ENCODE data around the gene ZNF264. TPM values are rescaled to one million over a fixed set of nuclear protein-coding genes. Genes with fewer than 3 reads are reported as not detected.

ZNF264 gene
- total and polyA plus RNA-seq, 3 experiments from 2014 or later = 13.0 to 27.8 (median 26.6) TPM

DNA sequence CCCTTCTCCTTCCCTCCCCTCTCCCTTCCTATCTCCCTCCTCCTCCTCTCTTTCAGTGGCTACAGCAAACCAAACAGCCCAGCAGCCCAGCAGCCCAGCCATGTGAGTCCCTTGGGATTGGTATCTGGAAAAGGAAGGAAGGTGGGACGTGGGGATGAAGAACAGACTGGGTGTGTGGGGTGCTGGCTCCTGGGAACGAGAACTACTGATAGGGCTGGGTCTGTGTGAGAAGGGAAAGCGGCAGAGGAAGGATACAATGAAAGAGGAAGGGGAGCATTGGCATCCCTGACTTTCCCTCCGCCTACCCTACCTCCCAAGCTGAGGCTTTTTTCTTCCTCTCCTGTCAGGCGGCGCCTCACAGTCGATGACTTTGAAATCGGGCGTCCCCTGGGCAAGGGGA, 40.4 kb downstream of the ZNF264 start:
- Mint-ChIP-seq H3K36me3 (peaks cover 0 to 12% (median 0%) of the 10 kb centered on the region in 3 donors), H3K4me3 (no peak overlapping the region), H3K9me3 (peaks cover 0 to 12% (median 0%) of the 10 kb centered on the region in 5 donors), H3K27ac (no peak overlapping the region), H3K27me3 (no peaks in the 10 kb centered on the region), H3K4me1 (peaks cover 0 to 2% (median 0%) of the 10 kb centered on the region in 3 donors)
- H3K9me3 ChIP-seq (ENCODE audit: low read length) = no peaks in the 10 kb centered on the region
- no peaks in the 10 kb centered on the region for H3K27me3 ChIP-seq (ENCODE audit: insufficient read depth, low read length, poor library complexity, severe bottlenecking)
- ChIA-PET CTCF (no interaction called here), POLR2A (no interaction called here)
- no peaks in the 10 kb centered on the region for H3K4me1 ChIP-seq (ENCODE audit: insufficient read depth, low read length)
- H3K36me3 ChIP-seq (ENCODE audit: insufficient read depth, low read length) = no peaks in the 10 kb centered on the region
- no peak overlapping the region for H3K4me3 ChIP-seq (ENCODE audit: low read length)
- DNase-seq = no peak
- no peak overlapping the region for H3K27ac ChIP-seq (ENCODE audit: low read depth, low read length)

DNA sequence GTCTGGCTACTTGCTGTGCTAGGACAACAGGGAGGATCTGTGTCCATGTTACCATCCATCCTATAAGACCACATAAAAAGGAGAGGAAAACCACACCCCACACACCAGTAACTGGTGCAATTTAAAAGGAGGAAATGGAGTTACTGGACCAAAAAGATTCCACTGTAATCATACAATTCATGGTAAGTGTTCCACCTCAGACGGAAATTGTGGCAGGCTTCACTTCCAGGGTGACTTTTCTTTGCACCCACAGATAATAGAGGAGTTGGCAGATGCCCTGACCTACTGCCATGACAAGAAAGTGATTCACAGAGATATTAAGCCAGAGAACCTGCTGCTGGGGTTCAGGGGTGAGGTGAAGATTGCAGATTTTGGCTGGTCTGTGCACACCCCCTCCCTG, 41.9 kb downstream of the ZNF264 start:
- DNase-seq = no peak
- H3K4me1 Mint-ChIP-seq = no peaks in the 10 kb centered on the region
- POLR2A ChIA-PET = no interaction called here
- no peak overlapping the region for H3K27ac Mint-ChIP-seq
- H3K27me3 ChIP-seq (ENCODE audit: insufficient read depth, low read length, poor library complexity, severe bottlenecking) = no peaks in the 10 kb centered on the region
- no peaks in the 10 kb centered on the region for H3K36me3 ChIP-seq (ENCODE audit: insufficient read depth, low read length)
- no peaks in the 10 kb centered on the region for H3K4me1 ChIP-seq (ENCODE audit: insufficient read depth, low read length)
- CTCF ChIA-PET = interaction anchor here (0.6 kb wide), 1 partner anchor 51 kb away, joined by 6 read pairs; no protein-coding TSS in a partner anchor
- no peak overlapping the region for H3K4me3 ChIP-seq (ENCODE audit: low read length)
- peaks cover 0 to 6% (median 0%) of the 10 kb centered on the region in 5 donors for H3K9me3 Mint-ChIP-seq
- H3K27ac ChIP-seq (ENCODE audit: low read depth, low read length) = no peak overlapping the region
- H3K4me3 Mint-ChIP-seq = no peak overlapping the region
- no peaks in the 10 kb centered on the region for H3K27me3 Mint-ChIP-seq
- H3K9me3 ChIP-seq (ENCODE audit: low read length) = no peaks in the 10 kb centered on the region
- H3K36me3 Mint-ChIP-seq = peaks cover 0 to 8% (median 0%) of the 10 kb centered on the region in 3 donors

DNA sequence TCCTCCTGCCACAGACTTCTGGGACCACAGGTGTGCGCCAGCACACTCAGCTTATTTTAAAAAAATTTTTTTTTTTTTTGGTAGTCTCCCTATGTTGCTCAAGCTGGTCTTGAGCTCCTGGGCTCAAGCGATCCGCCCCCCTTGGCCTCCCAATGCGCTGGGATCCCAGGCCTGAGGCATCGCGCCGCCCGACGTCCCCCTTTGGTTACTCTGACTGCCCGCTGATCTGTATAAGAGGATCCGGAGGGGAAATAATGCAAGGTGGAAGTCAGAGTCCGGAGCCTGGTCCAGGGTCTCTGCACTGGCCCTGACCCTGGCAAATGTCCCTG, 48.6 kb downstream of the ZNF264 start:
- H3K27ac ChIP-seq (ENCODE audit: low read depth, low read length) = peak overlapping the region; percentile 94
- peaks cover 0 to 3% (median 0%) of the 10 kb centered on the region in 5 donors for H3K9me3 Mint-ChIP-seq
- ChIA-PET POLR2A (no interaction called here), CTCF (no interaction called here)
- peak overlapping the region; percentile 91 to 99 (median 97) for H3K27ac Mint-ChIP-seq
- no peaks in the 10 kb centered on the region for H3K27me3 ChIP-seq (ENCODE audit: insufficient read depth, low read length, poor library complexity, severe bottlenecking)
- peak overlapping the region; percentile 89 to 96 (median 95) for H3K4me3 Mint-ChIP-seq
- peak overlapping the region; percentile 85 for H3K4me3 ChIP-seq (ENCODE audit: low read length)
- H3K9me3 ChIP-seq (ENCODE audit: low read length) = no peaks in the 10 kb centered on the region
- no peaks in the 10 kb centered on the region for H3K27me3 Mint-ChIP-seq
- H3K36me3 ChIP-seq (ENCODE audit: insufficient read depth, low read length) = peaks cover 15% of the 10 kb centered on the region
- DNase-seq = peak in 1 of 5 donors; percentile 46
- peaks cover 35 to 46% (median 40%) of the 10 kb centered on the region in 3 donors for H3K4me1 Mint-ChIP-seq
- peaks cover 27% of the 10 kb centered on the region for H3K4me1 ChIP-seq (ENCODE audit: insufficient read depth, low read length)
- H3K36me3 Mint-ChIP-seq = peaks cover 8 to 27% (median 22%) of the 10 kb centered on the region in 3 donors

DNA sequence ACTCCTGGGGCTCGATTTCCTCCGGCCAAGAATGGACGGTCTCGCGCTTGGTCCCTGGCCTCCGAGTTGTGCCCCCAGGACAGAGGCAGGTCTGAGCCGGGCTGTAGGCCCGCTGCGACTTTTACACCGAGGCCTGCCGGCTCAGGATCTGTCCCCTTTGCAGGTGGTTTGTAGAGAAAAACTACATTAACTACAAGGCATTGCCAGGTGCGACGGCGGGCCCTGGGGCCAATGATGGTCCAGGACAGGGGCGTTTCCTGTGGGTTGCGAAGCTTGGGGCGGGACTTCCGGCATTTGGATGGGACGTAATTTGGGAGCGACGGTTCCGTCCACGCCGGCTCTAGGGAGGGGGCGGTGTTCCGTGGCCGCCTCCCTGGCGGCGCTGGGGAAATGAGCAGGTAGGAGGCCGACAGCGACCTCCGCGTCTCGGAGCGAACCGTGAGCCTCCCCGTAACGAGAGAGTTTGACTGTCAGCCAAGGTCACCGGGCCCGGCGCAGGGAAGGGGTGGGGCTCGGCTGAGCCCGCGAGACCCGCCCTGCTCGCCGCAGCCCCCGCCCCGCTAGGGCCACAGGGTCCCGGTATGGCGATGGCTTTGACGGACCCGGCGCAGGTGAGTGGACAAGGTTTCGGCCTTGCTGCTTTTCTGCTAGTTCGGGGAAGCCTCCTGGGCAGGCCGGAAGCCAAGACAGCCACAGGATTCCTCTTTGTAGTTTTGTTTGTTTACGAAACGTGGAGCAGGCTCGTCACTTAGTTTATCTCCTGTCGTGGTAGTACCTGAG, 49.2 kb downstream of the ZNF264 start, which contains the start of gene ZNF805:
TSS of gene ZNF805 (plus strand) at position 322 of the 780 bp plus-strand sequence. CDS start at position 582, 260 bp downstream.
- Histone ChIP-seq H3K4me3 (ENCODE audit: low read length) (peak within 1 kb of the TSS; percentile 85), H3K27ac (ENCODE audit: low read depth, low read length) (peak within 1 kb of the TSS; percentile 94), H3K27me3 (ENCODE audit: insufficient read depth, low read length, poor library complexity, severe bottlenecking) (no peaks in the 10 kb centered on the region), H3K9me3 (ENCODE audit: low read length) (no peaks in the 10 kb centered on the region), H3K36me3 (ENCODE audit: insufficient read depth, low read length) (peaks cover 19% of the 10 kb centered on the region), H3K4me1 (ENCODE audit: insufficient read depth, low read length) (peaks cover 27% of the 10 kb centered on the region)
- ChIA-PET CTCF (no interaction called here), POLR2A (interaction anchor here (1.2 kb wide), 1 partner anchor 237 kb away, joined by 3 read pairs; the partner anchor contains the start of gene ZNF772)
- DNase-seq = peak; percentile 92 to 97 (median 94)
- Mint-ChIP-seq H3K27me3 (no peaks in the 10 kb centered on the region), H3K27ac (peak within 1 kb of the TSS; percentile 91 to 99 (median 97)), H3K9me3 (peaks cover 0 to 3% (median 0%) of the 10 kb centered on the region in 5 donors), H3K36me3 (peaks cover 9 to 32% (median 26%) of the 10 kb centered on the region in 3 donors), H3K4me3 (peak within 1 kb of the TSS; percentile 89 to 96 (median 95)), H3K4me1 (peaks cover 35 to 49% (median 40%) of the 10 kb centered on the region in 3 donors)

DNA sequence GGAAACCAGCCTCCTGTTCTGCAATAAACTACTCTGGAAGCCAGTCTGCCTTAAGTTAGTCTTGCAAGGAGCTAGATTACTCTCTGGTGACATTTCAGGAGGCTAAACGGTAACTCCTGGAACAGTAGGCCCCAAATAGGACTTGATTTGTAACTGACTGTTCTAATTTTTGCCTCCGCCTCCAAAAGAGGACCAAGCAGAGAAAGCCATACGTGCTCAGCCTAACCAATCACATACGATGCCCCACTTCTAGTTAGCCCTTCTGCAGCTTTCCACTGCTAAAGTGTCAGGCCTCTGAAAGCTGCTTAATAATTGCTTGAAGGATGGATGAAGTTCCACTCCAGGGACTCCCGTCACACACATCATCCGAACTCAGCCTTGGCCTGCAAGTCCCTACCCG, 49.9 kb downstream of the ZNF264 start:
- Mint-ChIP-seq H3K4me1 (peaks cover 36 to 49% (median 40%) of the 10 kb centered on the region in 3 donors), H3K9me3 (peaks cover 0 to 3% (median 0%) of the 10 kb centered on the region in 5 donors), H3K4me3 (peak overlapping the region; percentile 89 to 96 (median 95)), H3K27ac (peak overlapping the region; percentile 91 to 99 (median 97)), H3K27me3 (no peaks in the 10 kb centered on the region), H3K36me3 (peaks cover 9 to 38% (median 29%) of the 10 kb centered on the region in 3 donors)
- Histone ChIP-seq H3K4me3 (ENCODE audit: low read length) (peak overlapping the region; percentile 85), H3K27ac (ENCODE audit: low read depth, low read length) (peak overlapping the region; percentile 94), H3K4me1 (ENCODE audit: insufficient read depth, low read length) (peaks cover 27% of the 10 kb centered on the region), H3K36me3 (ENCODE audit: insufficient read depth, low read length) (peaks cover 19% of the 10 kb centered on the region), H3K9me3 (ENCODE audit: low read length) (no peaks in the 10 kb centered on the region), H3K27me3 (ENCODE audit: insufficient read depth, low read length, poor library complexity, severe bottlenecking) (no peaks in the 10 kb centered on the region)
- DNase-seq = no peak
- POLR2A ChIA-PET = interaction anchor here (0.6 to 1.2 kb wide), 2 partner anchors 148 to 236 kb away, joined by 3 read pairs; partner anchors contain the start of gene ZNF772
- CTCF ChIA-PET = no interaction called here

DNA sequence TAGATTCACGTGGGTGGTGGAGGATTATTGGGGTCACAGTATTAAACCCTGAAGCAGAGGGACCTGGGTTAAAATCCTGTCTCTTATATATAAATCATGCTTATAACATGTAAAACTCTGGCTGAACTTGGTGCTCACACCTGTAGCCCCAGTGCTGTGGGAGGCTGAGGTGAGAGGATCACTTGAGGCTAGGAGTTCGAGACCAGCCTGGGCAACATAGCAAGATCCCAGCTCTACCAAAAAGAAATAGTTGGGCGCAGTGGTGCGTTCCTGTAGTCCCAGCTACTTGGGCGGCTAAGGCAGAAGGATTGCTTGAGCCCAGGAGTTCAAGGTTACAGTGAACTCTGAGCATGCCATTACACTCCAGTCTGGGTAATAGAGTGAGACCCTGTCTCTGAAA, 51.5 kb downstream of the ZNF264 start:
- Histone ChIP-seq H3K27ac (ENCODE audit: low read depth, low read length) (no peak overlapping the region), H3K27me3 (ENCODE audit: insufficient read depth, low read length, poor library complexity, severe bottlenecking) (no peaks in the 10 kb centered on the region), H3K36me3 (ENCODE audit: insufficient read depth, low read length) (peaks cover 30% of the 10 kb centered on the region), H3K4me3 (ENCODE audit: low read length) (no peak overlapping the region), H3K4me1 (ENCODE audit: insufficient read depth, low read length) (peaks cover 27% of the 10 kb centered on the region), H3K9me3 (ENCODE audit: low read length) (no peaks in the 10 kb centered on the region)
- H3K27me3 Mint-ChIP-seq = no peaks in the 10 kb centered on the region
- peak overlapping the region in 5 of 7 donors; percentile 15 to 94 (median 28) for H3K4me3 Mint-ChIP-seq
- ChIA-PET CTCF (no interaction called here), POLR2A (no interaction called here)
- H3K4me1 Mint-ChIP-seq = peaks cover 36 to 49% (median 40%) of the 10 kb centered on the region in 3 donors
- H3K36me3 Mint-ChIP-seq = peaks cover 11 to 54% (median 29%) of the 10 kb centered on the region in 3 donors
- DNase-seq = no peak
- peak overlapping the region in 7 of 8 donors; percentile 2 to 91 (median 68) for H3K27ac Mint-ChIP-seq
- peaks cover 0 to 3% (median 0%) of the 10 kb centered on the region in 5 donors for H3K9me3 Mint-ChIP-seq

DNA sequence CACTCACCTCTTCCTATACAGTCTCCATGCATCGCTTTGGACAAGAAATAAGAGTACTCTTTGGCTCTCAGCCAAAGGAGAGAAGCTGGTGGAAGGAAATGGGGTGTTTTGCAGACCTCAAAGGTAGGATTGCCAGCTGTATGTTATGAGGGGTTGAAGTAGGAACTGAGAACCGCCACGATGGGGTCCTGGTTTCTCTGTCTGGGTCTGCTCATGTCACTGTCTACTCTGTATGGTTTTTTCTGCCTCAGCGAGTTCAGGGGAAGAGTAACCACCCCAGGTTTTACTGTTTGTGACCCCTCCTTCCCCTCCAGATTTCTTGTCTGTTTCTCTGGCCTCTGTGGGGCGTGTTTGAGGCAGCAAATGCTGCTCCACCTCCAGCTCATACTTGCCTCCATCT, 53.2 kb downstream of the ZNF264 start:
- H3K36me3 Mint-ChIP-seq = peaks cover 11 to 70% (median 32%) of the 10 kb centered on the region in 3 donors
- H3K27me3 Mint-ChIP-seq = no peaks in the 10 kb centered on the region
- peaks cover 0 to 3% (median 0%) of the 10 kb centered on the region in 5 donors for H3K9me3 Mint-ChIP-seq
- no peak overlapping the region for H3K27ac ChIP-seq (ENCODE audit: low read depth, low read length)
- peaks cover 36 to 49% (median 40%) of the 10 kb centered on the region in 3 donors for H3K4me1 Mint-ChIP-seq
- H3K4me3 ChIP-seq (ENCODE audit: low read length) = no peak overlapping the region
- no peak overlapping the region for H3K4me3 Mint-ChIP-seq
- peaks cover 27% of the 10 kb centered on the region for H3K4me1 ChIP-seq (ENCODE audit: insufficient read depth, low read length)
- peaks cover 43% of the 10 kb centered on the region for H3K36me3 ChIP-seq (ENCODE audit: insufficient read depth, low read length)
- POLR2A ChIA-PET = no interaction called here
- CTCF ChIA-PET = no interaction called here
- peak overlapping the region in 1 of 8 donors; percentile 73 for H3K27ac Mint-ChIP-seq
- no peak for DNase-seq
- no peaks in the 10 kb centered on the region for H3K9me3 ChIP-seq (ENCODE audit: low read length)
- H3K27me3 ChIP-seq (ENCODE audit: insufficient read depth, low read length, poor library complexity, severe bottlenecking) = no peaks in the 10 kb centered on the region

DNA sequence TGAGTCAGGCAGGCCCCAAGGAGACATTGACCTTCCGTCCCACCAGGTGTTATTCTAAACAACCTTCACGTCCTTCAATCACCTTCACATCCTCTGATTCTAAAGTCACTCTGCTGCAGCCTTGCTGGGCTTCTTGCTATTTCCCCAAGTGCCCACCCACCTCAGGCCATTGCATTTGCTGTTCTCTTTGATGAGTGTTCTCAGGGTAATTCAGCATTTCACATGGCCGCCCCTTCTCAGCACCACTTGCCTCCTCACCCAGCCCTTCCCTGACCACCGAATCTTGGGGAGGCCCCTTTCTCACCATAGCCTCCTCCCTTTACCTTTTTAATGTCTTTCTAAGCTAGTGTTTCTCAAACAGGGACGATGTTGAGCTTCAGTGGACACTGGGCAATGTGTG, 53.8 kb downstream of the ZNF264 start:
- Mint-ChIP-seq H3K36me3 (peaks cover 14 to 73% (median 34%) of the 10 kb centered on the region in 3 donors), H3K9me3 (peaks cover 0 to 5% (median 2%) of the 10 kb centered on the region in 5 donors), H3K4me3 (no peak overlapping the region), H3K27me3 (no peaks in the 10 kb centered on the region), H3K4me1 (peaks cover 33 to 47% (median 38%) of the 10 kb centered on the region in 3 donors), H3K27ac (no peak overlapping the region)
- ChIA-PET CTCF (no interaction called here), POLR2A (interaction anchor here (0.6 kb wide), 1 partner anchor 14 kb away, joined by 3 read pairs; no protein-coding TSS in a partner anchor)
- H3K4me1 ChIP-seq (ENCODE audit: insufficient read depth, low read length) = peaks cover 24% of the 10 kb centered on the region
- H3K36me3 ChIP-seq (ENCODE audit: insufficient read depth, low read length) = peaks cover 43% of the 10 kb centered on the region
- no peak for DNase-seq
- H3K27ac ChIP-seq (ENCODE audit: low read depth, low read length) = no peak overlapping the region
- no peaks in the 10 kb centered on the region for H3K9me3 ChIP-seq (ENCODE audit: low read length)
- H3K4me3 ChIP-seq (ENCODE audit: low read length) = no peak overlapping the region
- H3K27me3 ChIP-seq (ENCODE audit: insufficient read depth, low read length, poor library complexity, severe bottlenecking) = no peaks in the 10 kb centered on the region
